RWPE1 (cell line): ENCODE data around the gene PRSS2.
"Not testable (repeated sequence)": the region's sequence is repeated elsewhere in the genome, so short reads cannot be mapped to it uniquely, and the experiment has no call there.

Experiments used
- CTCF ChIA-PET: fragments of 350-600 bp; sonication (Branson Sonifier 250); formaldehyde crosslinking; extraction: SDS; loops from one replicate; lab custom pipeline; 2021; lab: Yijun Ruan, JAX
- POLR2A ChIA-PET: fragments of 400-600 bp; formaldehyde crosslinking; extraction: SDS; loops from one replicate; lab custom pipeline; 2020; ENCODE audit warnings: antibody characterized with exemption; ENCODE audit not compliant: low non-redundant PET; lab: Yijun Ruan, JAX
- DNase-seq: peaks from one replicate; pipeline ENCODE4 v3.0.0; 2012; ENCODE audit warnings: low spot score
- H3K27ac ChIP-seq: fragments of 450-650 bp; 2 replicates; pipeline ENCODE4 v1.5.1; 2017
- TF ChIP-seq, protein P1 (sequence below): fragments of 450-650 bp; conservative IDR thresholded peaks from 2 replicates; pipeline ENCODE4 v1.5.1; 2017; ENCODE audit warnings: low read depth, mild to moderate bottlenecking

The PRSS2 gene

DNA sequence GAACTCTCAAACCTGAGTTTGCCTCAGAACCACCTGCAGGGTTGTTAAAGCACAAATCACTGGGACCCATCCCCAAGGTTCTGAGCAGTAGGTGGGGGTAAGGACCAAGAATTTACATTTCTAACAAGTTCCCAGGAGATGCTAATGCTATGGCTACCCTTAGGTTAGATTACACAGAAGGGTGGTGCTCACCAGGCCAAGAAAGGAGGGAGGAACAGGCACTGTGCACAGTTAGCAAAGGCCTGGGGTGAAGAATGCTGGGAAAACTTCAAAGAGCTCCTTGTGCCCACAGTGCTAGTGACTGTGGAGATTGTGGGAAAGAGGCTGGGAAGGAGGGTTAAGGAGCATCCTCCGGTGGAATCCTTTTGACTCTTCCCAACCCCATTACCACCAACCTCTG, 8.7 kb upstream of the PRSS2 start:
- ChIA-PET POLR2A (no interaction called here), CTCF (no interaction called here)
- no peak for DNase-seq
- TF ChIP-seq, protein P1, sequence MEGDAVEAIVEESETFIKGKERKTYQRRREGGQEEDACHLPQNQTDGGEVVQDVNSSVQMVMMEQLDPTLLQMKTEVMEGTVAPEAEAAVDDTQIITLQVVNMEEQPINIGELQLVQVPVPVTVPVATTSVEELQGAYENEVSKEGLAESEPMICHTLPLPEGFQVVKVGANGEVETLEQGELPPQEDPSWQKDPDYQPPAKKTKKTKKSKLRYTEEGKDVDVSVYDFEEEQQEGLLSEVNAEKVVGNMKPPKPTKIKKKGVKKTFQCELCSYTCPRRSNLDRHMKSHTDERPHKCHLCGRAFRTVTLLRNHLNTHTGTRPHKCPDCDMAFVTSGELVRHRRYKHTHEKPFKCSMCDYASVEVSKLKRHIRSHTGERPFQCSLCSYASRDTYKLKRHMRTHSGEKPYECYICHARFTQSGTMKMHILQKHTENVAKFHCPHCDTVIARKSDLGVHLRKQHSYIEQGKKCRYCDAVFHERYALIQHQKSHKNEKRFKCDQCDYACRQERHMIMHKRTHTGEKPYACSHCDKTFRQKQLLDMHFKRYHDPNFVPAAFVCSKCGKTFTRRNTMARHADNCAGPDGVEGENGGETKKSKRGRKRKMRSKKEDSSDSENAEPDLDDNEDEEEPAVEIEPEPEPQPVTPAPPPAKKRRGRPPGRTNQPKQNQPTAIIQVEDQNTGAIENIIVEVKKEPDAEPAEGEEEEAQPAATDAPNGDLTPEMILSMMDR: no peak
- H3K27ac ChIP-seq: no peak overlapping the region

DNA sequence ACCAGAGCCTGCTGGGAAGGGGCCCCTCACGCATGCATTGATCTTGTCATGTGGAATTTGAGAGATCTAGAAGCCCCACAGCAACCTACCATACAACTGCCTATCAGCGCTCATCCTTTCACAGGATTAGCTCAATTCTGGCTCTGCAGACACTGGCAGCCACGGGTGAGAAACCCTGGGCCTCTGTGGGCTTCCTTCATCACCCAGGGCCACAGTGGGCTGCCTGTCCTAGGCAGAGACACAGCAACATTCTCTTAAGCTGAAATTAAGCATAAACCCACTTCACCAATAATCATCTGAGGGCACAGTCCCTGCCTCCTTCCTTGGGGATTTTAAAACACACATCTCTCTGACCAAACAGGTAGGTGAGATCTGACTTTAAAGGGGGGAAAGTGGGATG, 3.3 kb upstream of the PRSS2 start:
- no peak for DNase-seq
- no peak overlapping the region for H3K27ac ChIP-seq
- TF ChIP-seq, protein P1: no peak
- ChIA-PET POLR2A (no interaction called here), CTCF (no interaction called here)

DNA sequence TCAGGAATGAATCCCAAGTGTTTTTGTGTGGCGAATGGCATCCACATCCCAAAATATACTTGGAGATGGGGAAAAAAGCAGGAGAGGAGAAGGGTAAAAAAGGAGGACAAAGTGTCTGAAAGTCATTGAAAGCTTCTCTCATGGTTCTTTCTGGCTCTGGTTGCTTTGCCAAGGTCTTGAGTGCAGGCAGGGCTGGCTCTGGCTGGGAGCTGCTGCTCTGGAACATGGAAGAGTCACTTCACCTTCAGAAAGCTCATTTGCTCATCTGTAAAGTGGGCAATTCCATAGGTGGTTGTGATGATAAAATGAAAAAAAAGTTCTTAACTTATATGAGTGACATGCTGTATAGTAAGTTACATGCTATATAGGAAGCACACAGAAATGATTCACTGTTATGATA, 2.9 kb upstream of the PRSS2 start:
- POLR2A ChIA-PET: no interaction called here
- CTCF ChIA-PET: no interaction called here
- no peak for DNase-seq
- no peak overlapping the region for H3K27ac ChIP-seq
- TF ChIP-seq, protein P1: no peak

GRCh38 chr7:142768885-142769284, 1.9 kb upstream of the PRSS2 start:
- H3K27ac ChIP-seq, POLR2A ChIA-PET, DNase-seq, CTCF ChIA-PET: not testable (repeated sequence)

DNA sequence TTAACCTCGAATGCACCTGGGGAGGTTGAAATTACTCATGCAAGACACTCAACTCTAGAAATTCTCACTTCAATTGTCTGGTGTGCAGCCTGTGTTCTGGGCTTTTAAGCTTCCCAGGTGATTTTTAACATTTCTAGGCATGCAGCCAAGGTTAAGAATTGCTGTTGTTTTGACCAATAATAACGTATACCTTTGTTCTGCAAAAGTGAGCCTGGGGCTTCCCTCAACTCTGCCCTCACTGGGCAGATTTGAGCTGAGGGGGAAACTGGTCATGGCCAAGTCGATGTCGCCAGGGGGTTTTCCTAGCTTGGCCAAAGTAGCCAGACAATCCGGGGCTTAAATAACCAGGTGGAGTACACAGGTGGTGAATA, 568 bp downstream of the PRSS2 start:
- TF ChIP-seq, protein P1: no peak
- DNase-seq: no peak
- POLR2A ChIA-PET: no interaction called here
- no peak overlapping the region for H3K27ac ChIP-seq
- CTCF ChIA-PET: no interaction called here

DNA sequence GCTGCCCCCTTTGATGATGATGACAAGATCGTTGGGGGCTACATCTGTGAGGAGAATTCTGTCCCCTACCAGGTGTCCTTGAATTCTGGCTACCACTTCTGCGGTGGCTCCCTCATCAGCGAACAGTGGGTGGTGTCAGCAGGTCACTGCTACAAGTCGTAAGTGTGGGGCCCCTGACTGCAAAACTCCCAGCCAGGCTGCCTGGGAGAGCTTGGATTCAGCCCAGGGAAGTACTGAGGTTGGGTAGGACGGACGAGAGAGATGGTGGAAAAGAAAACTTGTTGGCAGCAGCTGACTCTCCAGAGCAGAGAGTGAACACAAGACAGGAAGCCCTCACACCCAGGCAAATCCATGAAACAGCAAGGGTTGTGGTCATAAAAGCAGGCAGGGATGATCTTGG, 1.3 kb downstream of the PRSS2 start:
- CTCF ChIA-PET: no interaction called here
- TF ChIP-seq, protein P1: no peak
- no peak overlapping the region for H3K27ac ChIP-seq
- no peak for DNase-seq
- POLR2A ChIA-PET: no interaction called here

GRCh38 chr7:142772673-142773072, 1.9 kb downstream of the PRSS2 start:
- ChIA-PET POLR2A (no interaction called here), CTCF (no interaction called here)
- H3K27ac ChIP-seq: no peak overlapping the region
- DNase-seq: no peak
- TF ChIP-seq, protein P1: no peak
